Trophoblast cell (in vitro differentiated cells and primary cell): ENCODE measurements around the gene DLG2.

Experiments
- DNase-seq, 2 donors: peaks; one replicate each; pipeline ENCODE4 v3.0.0-alpha.2; 2016
- H2AFZ ChIP-seq: 2 replicates; pipeline ENCODE4 v1.6.1; 2013; ENCODE audit warnings: low read length, moderate library complexity, mild to moderate bottlenecking; ENCODE audit not compliant: insufficient read depth, poor library complexity
- H2AK5ac ChIP-seq: 2 replicates; pipeline ENCODE4 v1.6.1; 2013; ENCODE audit warnings: mild to moderate bottlenecking, low read length
- H2BK120ac ChIP-seq: 2 replicates; pipeline ENCODE4 v1.6.1; 2013; ENCODE audit warnings: low read length, mild to moderate bottlenecking, moderate library complexity; ENCODE audit not compliant: insufficient read depth, poor library complexity
- H2BK12ac ChIP-seq: 2 replicates; pipeline ENCODE4 v1.6.1; 2013; ENCODE audit warnings: mild to moderate bottlenecking, low read length, moderate library complexity
- H2BK5ac ChIP-seq: 2 replicates; pipeline ENCODE4 v1.6.1; 2013; ENCODE audit warnings: low read length, low read depth, moderate library complexity, mild to moderate bottlenecking; ENCODE audit not compliant: poor library complexity
- H3K14ac ChIP-seq: 2 replicates; pipeline ENCODE4 v1.6.1; 2013; ENCODE audit warnings: mild to moderate bottlenecking, low read length
- H3K18ac ChIP-seq: 2 replicates; pipeline ENCODE4 v1.6.1; 2013; ENCODE audit warnings: mild to moderate bottlenecking, low read length
- H3K23ac ChIP-seq: 2 replicates; pipeline ENCODE4 v1.6.1; 2013; ENCODE audit warnings: low read length
- H3K27ac ChIP-seq: 2 replicates; pipeline ENCODE4 v1.5.1; 2013; ENCODE audit warnings: low read depth, mild to moderate bottlenecking, inconsistent platforms, low read length, moderate library complexity
- H3K27me3 ChIP-seq: 2 replicates; pipeline ENCODE4 v1.6.1; 2013; ENCODE audit warnings: inconsistent platforms, mild to moderate bottlenecking, low read length, moderate library complexity; ENCODE audit not compliant: insufficient read depth
- H3K36me3 ChIP-seq, 2 experiments: 1 replicate in 1 of 2; 2 replicates in 1 of 2; pipeline ENCODE4 v1.6.1; 2013; ENCODE audit warnings: low read length in 2 of 2, mild to moderate bottlenecking in 2 of 2, moderate library complexity in 1 of 2; ENCODE audit not compliant: insufficient read depth in 2 of 2, control insufficient read depth in 1 of 2
- H3K4ac ChIP-seq: 2 replicates; pipeline ENCODE4 v1.6.1; 2013; ENCODE audit warnings: low read depth, mild to moderate bottlenecking, low read length, moderate library complexity
- H3K4me1 ChIP-seq, 2 experiments: 1 replicate in 1 of 2; 2 replicates in 1 of 2; pipeline ENCODE4 v1.6.1; 2013; ENCODE audit warnings: low read length in 2 of 2, mild to moderate bottlenecking in 2 of 2, moderate library complexity in 1 of 2; ENCODE audit not compliant: insufficient read depth in 2 of 2, control insufficient read depth in 1 of 2
- H3K4me2 ChIP-seq: 2 replicates; pipeline ENCODE4 v1.6.1; 2013; ENCODE audit warnings: inconsistent platforms, mild to moderate bottlenecking, low read length, moderate library complexity
- H3K4me3 ChIP-seq: 2 replicates; pipeline ENCODE4 v1.5.1; 2013; ENCODE audit warnings: mild to moderate bottlenecking, low read depth, low read length, inconsistent platforms
- H3K79me1 ChIP-seq: one replicate; pipeline ENCODE4 v1.6.1; 2013; ENCODE audit warnings: low read length
- H3K79me2 ChIP-seq: 2 replicates; pipeline ENCODE4 v1.6.1; 2013; ENCODE audit warnings: low read length, mild to moderate bottlenecking; ENCODE audit not compliant: control insufficient read depth, insufficient read depth, poor library complexity
- H3K9ac ChIP-seq: 2 replicates; pipeline ENCODE4 v1.6.1; 2013; ENCODE audit warnings: mild to moderate bottlenecking, low read length
- H3K9me3 ChIP-seq: 2 replicates; pipeline ENCODE4 v1.6.1; 2013; ENCODE audit warnings: low read depth, mild to moderate bottlenecking, control low read depth, inconsistent platforms, low read length; ENCODE audit not compliant: insufficient read depth
- H4K12ac ChIP-seq: 2 replicates; pipeline ENCODE4 v1.6.1; 2013; ENCODE audit warnings: low read depth, mild to moderate bottlenecking, low read length, moderate library complexity
- H4K8ac ChIP-seq: 2 replicates; pipeline ENCODE4 v1.6.1; 2013; ENCODE audit warnings: low read depth, mild to moderate bottlenecking, low read length, moderate library complexity
- H4K91ac ChIP-seq: one replicate; pipeline ENCODE4 v1.6.1; 2013; ENCODE audit warnings: low read depth, mild to moderate bottlenecking, low read length, moderate library complexity
- WGBS: extraction: QIAGEN DNeasy Blood & Tissue Kit; methylation state at CpG from one replicate; pipeline ENCODE4 v1.1.7; 2013; ENCODE audit warnings: missing lambda C conversion rate; ENCODE audit not compliant: insufficient read length, insufficient coverage; ENCODE audit errors: extremely low coverage; 5-methylcytosine and 5-hydroxymethylcytosine counted together

Gene DLG2

DNA sequence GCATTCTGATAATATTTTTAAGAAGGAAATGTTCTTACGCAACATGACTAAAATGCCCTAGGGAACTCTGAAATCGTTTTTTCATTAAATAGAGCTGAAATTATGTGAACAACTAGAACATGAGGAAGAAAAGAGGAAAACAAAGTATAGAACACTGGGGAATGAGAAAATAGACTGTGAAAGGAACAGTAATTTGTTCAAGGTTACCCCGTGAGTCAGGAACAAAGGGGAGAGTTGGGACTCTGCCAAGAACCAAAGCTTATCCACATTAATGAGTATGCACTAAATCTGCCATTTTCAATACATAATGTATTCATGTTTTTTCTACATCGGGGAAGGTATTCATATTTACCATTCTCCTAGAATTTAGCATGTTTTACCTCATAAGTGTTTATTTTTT is 1379.2 kb downstream of the DLG2 start:
- Histone ChIP-seq H3K9ac (no peak overlapping the region), H3K4ac (no peak overlapping the region), H4K91ac (no peak overlapping the region), H3K4me1 (no peaks in the 10 kb centered on the region), H3K14ac (no peak overlapping the region), H4K12ac (no peak overlapping the region), H2BK5ac (no peak overlapping the region), H3K23ac (no peak overlapping the region), H3K27me3 (no peaks in the 10 kb centered on the region), H3K4me2 (no peak overlapping the region), H3K79me2 (no peaks in the 10 kb centered on the region), H3K36me3 (no peaks in the 10 kb centered on the region), H3K9me3 (no peaks in the 10 kb centered on the region), H4K8ac (no peak overlapping the region), H2BK12ac (no peak overlapping the region), H3K27ac (no peak overlapping the region), H2AK5ac (no peak overlapping the region), H2BK120ac (no peak overlapping the region), H2AFZ (no peak overlapping the region), H3K18ac (no peak overlapping the region), H3K79me1 (no peaks in the 10 kb centered on the region), H3K4me3 (no peak overlapping the region)
- no peak for DNase-seq
- no CpG with 5 or more reads among the region's 4 CpGs for WGBS

- Histone ChIP-seq H3K18ac (no peak overlapping the region), H3K4me3 (no peak overlapping the region), H2AFZ (no peak overlapping the region), H2BK12ac (no peak overlapping the region), H3K27ac (no peak overlapping the region), H3K9ac (no peak overlapping the region), H4K8ac (no peak overlapping the region), H3K14ac (no peak overlapping the region), H3K4ac (no peak overlapping the region), H2BK120ac (no peak overlapping the region), H2BK5ac (no peak overlapping the region), H3K23ac (no peak overlapping the region), H3K4me2 (no peak overlapping the region), H4K91ac (no peak overlapping the region), H3K79me2 (no peaks in the 10 kb centered on the region), H3K79me1 (no peaks in the 10 kb centered on the region), H3K27me3 (no peaks in the 10 kb centered on the region), H2AK5ac (no peak overlapping the region), H3K36me3 (no peaks in the 10 kb centered on the region), H3K9me3 (no peaks in the 10 kb centered on the region), H3K4me1 (no peaks in the 10 kb centered on the region), H4K12ac (no peak overlapping the region)
- DNase-seq = no peak
- no CpG with 5 or more reads among the region's 1 CpG for WGBS
Measured at GRCh38 chr11:84247129-84247528, 1380.0 kb downstream of the DLG2 start.

GRCh38 chr11:84243629-84244263 is 1383.4 kb downstream of the DLG2 start:
- Histone ChIP-seq H3K9ac (no peak overlapping the region), H3K36me3 (no peaks in the 10 kb centered on the region), H3K79me1 (no peaks in the 10 kb centered on the region), H3K23ac (no peak overlapping the region), H2AK5ac (no peak overlapping the region), H3K79me2 (no peaks in the 10 kb centered on the region), H3K18ac (no peak overlapping the region), H3K4me2 (no peak overlapping the region), H3K27ac (no peak overlapping the region), H3K4me1 (no peaks in the 10 kb centered on the region), H2BK120ac (no peak overlapping the region), H3K14ac (no peak overlapping the region), H3K9me3 (no peaks in the 10 kb centered on the region), H2BK12ac (no peak overlapping the region), H3K4me3 (no peak overlapping the region), H2AFZ (no peak overlapping the region), H4K12ac (no peak overlapping the region), H2BK5ac (no peak overlapping the region), H3K4ac (no peak overlapping the region), H4K8ac (no peak overlapping the region), H4K91ac (no peak overlapping the region), H3K27me3 (no peaks in the 10 kb centered on the region)
- WGBS = no CpG with 5 or more reads among the region's 3 CpGs
- no peak for DNase-seq

GRCh38 chr11:84241343-84242131 is 1385.6 kb downstream of the DLG2 start:
- Histone ChIP-seq H2BK120ac (no peak overlapping the region), H3K4me1 (no peaks in the 10 kb centered on the region), H2AFZ (no peak overlapping the region), H3K27ac (no peak overlapping the region), H2BK5ac (no peak overlapping the region), H4K8ac (no peak overlapping the region), H2BK12ac (no peak overlapping the region), H2AK5ac (no peak overlapping the region), H4K12ac (no peak overlapping the region), H3K9me3 (no peaks in the 10 kb centered on the region), H3K4me2 (no peak overlapping the region), H3K9ac (no peak overlapping the region), H3K4ac (no peak overlapping the region), H3K36me3 (no peaks in the 10 kb centered on the region), H3K4me3 (no peak overlapping the region), H3K14ac (no peak overlapping the region), H3K79me1 (no peaks in the 10 kb centered on the region), H3K79me2 (no peaks in the 10 kb centered on the region), H3K23ac (no peak overlapping the region), H3K18ac (no peak overlapping the region), H3K27me3 (no peaks in the 10 kb centered on the region), H4K91ac (no peak overlapping the region)
- WGBS = no CpG with 5 or more reads among the region's 5 CpGs
- DNase-seq = no peak
